NCI-H1930 (cell line): ENCODE data around the gene BLTP3B.
A peak's percentile ranks its signal among the peaks of the same experiment; 100 is the strongest.

Source experiments
- DNase-seq, 2 experiments: peaks; one replicate each; lab custom pipeline; 2025; lab: John Stamatoyannopoulos, UW

BLTP3B gene

GRCh38 chr12:100164153-100164704 lies 21.6 kb upstream of the BLTP3B start:
- no peak for DNase-seq

- DNase-seq: no peak
Measured at GRCh38 chr12:100163416-100164152, 20.9 kb upstream of the BLTP3B start.

GRCh38 chr12:100159391-100160104 lies 16.9 kb upstream of the BLTP3B start:
- DNase-seq: no peak

GRCh38 chr12:100158535-100158934 lies 15.9 kb upstream of the BLTP3B start:
- no peak for DNase-seq

GRCh38 chr12:100157427-100157821 lies 14.8 kb upstream of the BLTP3B start:
- no peak for DNase-seq

GRCh38 chr12:100156731-100157426 lies 14.2 kb upstream of the BLTP3B start:
- DNase-seq: no peak

- DNase-seq: peak; percentile 33 to 51
Measured at GRCh38 chr12:100154474-100155247, 12.0 kb upstream of the BLTP3B start.

- DNase-seq: no peak
Measured at GRCh38 chr12:100153131-100153530, 10.5 kb upstream of the BLTP3B start.

GRCh38 chr12:100151769-100152168 lies 9.1 kb upstream of the BLTP3B start:
- DNase-seq: no peak

- DNase-seq: no peak
Measured at GRCh38 chr12:100146252-100146651, 3.6 kb upstream of the BLTP3B start.

GRCh38 chr12:100145643-100146042 lies 3.0 kb upstream of the BLTP3B start:
- DNase-seq: no peak

GRCh38 chr12:100141998-100142850 lies 450 bp downstream of the BLTP3B start:
- no peak for DNase-seq

GRCh38 chr12:100141666-100141997 lies 1.0 kb downstream of the BLTP3B start:
- no peak for DNase-seq

- DNase-seq: no peak
Measured at GRCh38 chr12:100138803-100139098, 3.9 kb downstream of the BLTP3B start.

GRCh38 chr12:100138048-100138802 lies 4.4 kb downstream of the BLTP3B start:
- no peak for DNase-seq

- DNase-seq: no peak
Measured at GRCh38 chr12:100133200-100133599, 9.5 kb downstream of the BLTP3B start.

- no peak for DNase-seq
Measured at GRCh38 chr12:100128512-100128908, 14.2 kb downstream of the BLTP3B start.

- no peak for DNase-seq
Measured at GRCh38 chr12:100127766-100128511, 14.7 kb downstream of the BLTP3B start.

GRCh38 chr12:100123316-100124095 lies 19.2 kb downstream of the BLTP3B start:
- no peak for DNase-seq
